Gastroesophageal sphincter (tissue), 4 donors: ENCODE measurements around the gene WTAP. TPM values are rescaled to one million over a fixed set of nuclear protein-coding genes. Genes with fewer than 3 reads are reported as not detected.
A peak's percentile ranks its signal among the peaks of the same experiment; 100 is the strongest.

Experiments
- ATAC-seq: fragments of 150-250 bp; one replicate; pipeline ENCODE4 v1.9.1; 2016; ENCODE audit warnings: mild to moderate bottlenecking, moderate library complexity
- H3K27ac ChIP-seq, 4 donors: fragments of 200-600 bp; sonication (generic) in 3 of 4; 1 replicate in 3 of 4; 2 replicates in 1 of 4; pipeline ENCODE4 v1.5.1; 2016 to 2019
- H3K27me3 ChIP-seq: fragments of 200-600 bp; sonication (generic); one replicate; pipeline ENCODE4 v1.5.1; 2019
- H3K36me3 ChIP-seq, 2 donors: fragments of 200-600 bp; sonication (generic); one replicate each; pipeline ENCODE4 v1.5.1; 2019; ENCODE audit warnings: control low read depth in 1 of 2
- H3K4me1 ChIP-seq, 3 donors: fragments of 200-600 bp; sonication (generic); 1 replicate in 2 of 3; 2 replicates in 1 of 3; pipeline ENCODE4 v1.5.1; 2016 to 2019; ENCODE audit warnings: control low read depth in 2 of 3
- H3K4me3 ChIP-seq, 2 donors: fragments of 200-600 bp; sonication (generic); one replicate each; pipeline ENCODE4 v1.5.1; 2019; ENCODE audit warnings: mild to moderate bottlenecking in 1 of 2, moderate library complexity in 1 of 2
- H3K9me3 ChIP-seq, 3 donors: fragments of 200-600 bp; sonication (generic); one replicate each; pipeline ENCODE4 v1.5.1; 2017 to 2019; ENCODE audit warnings: control low read depth in 2 of 3
- CTCF ChIP-seq, 4 experiments: fragments of 200-600 bp in 2 of 4; fragments of 450-650 bp in 2 of 4; sonication (generic) in 1 of 4; IDR thresholded peaks; one replicate each; pipeline ENCODE4 v1.5.1; 2017 to 2019; ENCODE audit warnings: antibody characterized with exemption in 4 of 4, mild to moderate bottlenecking in 2 of 4, moderate library complexity in 2 of 4
- EP300 ChIP-seq: sonication (generic); formaldehyde crosslinking; IDR thresholded peaks from one replicate; pipeline ENCODE4 v1.6.1; 2017; ENCODE audit warnings: antibody characterized with exemption, mild to moderate bottlenecking
- POLR2A ChIP-seq, 2 donors: fragments of 450-650 bp; IDR thresholded peaks; one replicate each; pipeline ENCODE4 v1.6.1; 2017; ENCODE audit warnings: antibody characterized with exemption in 2 of 2, mild to moderate bottlenecking in 2 of 2, moderate library complexity in 1 of 2
- POLR2AphosphoS5 ChIP-seq: sonication (generic); formaldehyde crosslinking; IDR thresholded peaks from one replicate; pipeline ENCODE4 v1.6.1; 2017; ENCODE audit warnings: antibody characterized with exemption
- WGBS, 2 donors: methylation state at CpG; one replicate each; pipeline ENCODE4 v1.1.5; 2018; ENCODE audit warnings: low coverage in 1 of 2; 5-methylcytosine and 5-hydroxymethylcytosine counted together
- total RNA-seq, 4 donors: library from RNA; depleted of rRNA; stranded (reverse); fragments of >200 nt; gene quantifications; one replicate each; pipeline ENCODE4 v1.1.0, GENCODE V29; 2016

Gene WTAP
- total RNA-seq, 4 donors from 2014 or later: 52.1 to 123 (median 79.9) TPM

GRCh38 chr6:159713984-159714383, 13.3 kb upstream of the WTAP start:
- Histone ChIP-seq H3K4me1 (peaks cover 3 to 39% (median 11%) of the 10 kb centered on the region in 3 donors), H3K4me3 (no peak overlapping the region), H3K9me3 (no peaks in the 10 kb centered on the region), H3K27me3 (no peaks in the 10 kb centered on the region), H3K27ac (no peak overlapping the region), H3K36me3 (no peaks in the 10 kb centered on the region)
- no peak for ATAC-seq
- WGBS, 2 donors: 81 to 85% methylated on average over 4 to 7 of the region's 7 CpGs
- TF ChIP-seq POLR2AphosphoS5 (no peak), POLR2A (IDR thresholded peaks at IDR 0.05) (no peak), CTCF (IDR thresholded peaks at IDR 0.05) (no peak), EP300 (no peak)

- H3K27ac ChIP-seq: no peak overlapping the region
These were observed 12.9 kb upstream of the WTAP start for GRCh38 chr6:159714404-159714803.

GRCh38 chr6:159715166-159715565, 12.1 kb upstream of the WTAP start:
- TF ChIP-seq POLR2AphosphoS5 (no peak), CTCF (IDR thresholded peaks at IDR 0.05) (no peak), EP300 (no peak), POLR2A (IDR thresholded peaks at IDR 0.05) (no peak)
- H3K4me3 ChIP-seq: no peak overlapping the region
- H3K27me3 ChIP-seq: no peaks in the 10 kb centered on the region
- H3K36me3 ChIP-seq: no peaks in the 10 kb centered on the region
- 68 to 73% methylated on average over 3 of the region's 3 CpGs for WGBS, 2 donors
- peaks cover 3 to 39% (median 11%) of the 10 kb centered on the region in 3 donors for H3K4me1 ChIP-seq
- H3K27ac ChIP-seq: peak overlapping the region in 2 of 4 donors; percentile 82 to 92
- no peak for ATAC-seq
- no peaks in the 10 kb centered on the region for H3K9me3 ChIP-seq

More at GRCh38 chr6:159714404-159714803, 12.9 kb upstream of the WTAP start:
- Histone ChIP-seq H3K9me3 (no peaks in the 10 kb centered on the region), H3K36me3 (no peaks in the 10 kb centered on the region), H3K4me3 (no peak overlapping the region), H3K27me3 (no peaks in the 10 kb centered on the region), H3K4me1 (peaks cover 3 to 39% (median 11%) of the 10 kb centered on the region in 3 donors)
- ATAC-seq: no peak
- TF ChIP-seq POLR2AphosphoS5: no peak
- no peak for TF ChIP-seq POLR2A (IDR thresholded peaks at IDR 0.05)
- TF ChIP-seq CTCF (IDR thresholded peaks at IDR 0.05): no peak
- no peak for TF ChIP-seq EP300
- 80 to 95% methylated on average over 3 to 4 of the region's 5 CpGs for WGBS, 2 donors

- Histone ChIP-seq H3K9me3 (no peaks in the 10 kb centered on the region), H3K27me3 (no peaks in the 10 kb centered on the region), H3K4me1 (peaks cover 3 to 39% (median 11%) of the 10 kb centered on the region in 3 donors), H3K36me3 (no peaks in the 10 kb centered on the region), H3K4me3 (no peak overlapping the region), H3K27ac (peak overlapping the region in 3 of 4 donors; percentile 79 to 92 (median 82))
- no peak for TF ChIP-seq EP300
- no peak for TF ChIP-seq POLR2A (IDR thresholded peaks at IDR 0.05)
- no peak for TF ChIP-seq POLR2AphosphoS5
- WGBS, 2 donors: 91 to 100% methylated on average over 2 to 3 of the region's 3 CpGs
- no peak for ATAC-seq
These were observed 11.7 kb upstream of the WTAP start for GRCh38 chr6:159715605-159716004.

GRCh38 chr6:159716247-159717096, 10.8 kb upstream of the WTAP start:
- Histone ChIP-seq H3K9me3 (no peaks in the 10 kb centered on the region), H3K4me1 (peaks cover 3 to 39% (median 11%) of the 10 kb centered on the region in 3 donors), H3K27me3 (no peaks in the 10 kb centered on the region), H3K36me3 (no peaks in the 10 kb centered on the region), H3K4me3 (peak overlapping the region in 1 of 2 donors; percentile 16), H3K27ac (peak overlapping the region; percentile 79 to 92 (median 84))
- 5 to 22% methylated on average over 3 of the region's 5 CpGs for WGBS, 2 donors
- ATAC-seq: peak; percentile 98
- no peak for TF ChIP-seq POLR2A (IDR thresholded peaks at IDR 0.05)
- peak; percentile 99 for TF ChIP-seq POLR2AphosphoS5
- TF ChIP-seq CTCF (IDR thresholded peaks at IDR 0.05): no peak
- no peak for TF ChIP-seq EP300
